Peyer's patch (tissue), 4 donors: ENCODE results near the gene CRIM1. TPM values are rescaled to one million over a fixed set of nuclear protein-coding genes. Genes with fewer than 3 reads are reported as not detected.

Experiments used
- DNase-seq, 3 donors: peaks; one replicate each; pipeline ENCODE4 v3.0.0-alpha.2; 2017 to 2019
- H3K27ac ChIP-seq, 4 donors: fragments of 200-600 bp; sonication (generic); one replicate each; pipeline ENCODE4 v1.5.1; 2016 to 2019
- H3K27me3 ChIP-seq, 2 donors: fragments of 200-600 bp; sonication (generic); one replicate each; pipeline ENCODE4 v1.5.1; 2019
- H3K36me3 ChIP-seq, 3 donors: fragments of 200-600 bp; sonication (generic); one replicate each; pipeline ENCODE4 v1.5.1; 2016 to 2019
- H3K4me1 ChIP-seq, 4 donors: fragments of 200-600 bp; sonication (generic); one replicate each; pipeline ENCODE4 v1.5.1; 2016 to 2019
- H3K4me3 ChIP-seq, 4 donors: fragments of 200-600 bp; sonication (generic); 1 replicate in 3 of 4; 2 replicates in 1 of 4; pipeline ENCODE4 v1.5.1; 2016 to 2019; ENCODE audit warnings: mild to moderate bottlenecking in 1 of 4
- H3K9me3 ChIP-seq, 4 donors: fragments of 200-600 bp; sonication (generic); one replicate each; pipeline ENCODE4 v1.5.1; 2016 to 2019; ENCODE audit warnings: mild to moderate bottlenecking in 1 of 4
- POLR2A ChIP-seq, 2 donors: fragments of 450-650 bp; IDR thresholded peaks; one replicate each; pipeline ENCODE4 v1.5.1; 2017; ENCODE audit warnings: antibody characterized with exemption in 2 of 2, mild to moderate bottlenecking in 2 of 2, moderate library complexity in 2 of 2
- total RNA-seq, 4 donors: library from RNA; depleted of rRNA; stranded (reverse); fragments of >200 nt; gene quantifications; one replicate each; pipeline ENCODE4 v1.1.0, GENCODE V29; 2016
- TF ChIP-seq, protein P1 (sequence below), 6 experiments: fragments of 450-650 bp in 4 of 6; fragments of 200-600 bp in 2 of 6; sonication (generic) in 1 of 6; IDR thresholded peaks; one replicate each; pipeline ENCODE4 v1.5.1; 2017 to 2019; ENCODE audit warnings: antibody characterized with exemption in 6 of 6, mild to moderate bottlenecking in 3 of 6, moderate library complexity in 1 of 6

Gene CRIM1
- total RNA-seq, 4 donors from 2014 or later = 29.9 to 181 (median 63.6) TPM

DNA sequence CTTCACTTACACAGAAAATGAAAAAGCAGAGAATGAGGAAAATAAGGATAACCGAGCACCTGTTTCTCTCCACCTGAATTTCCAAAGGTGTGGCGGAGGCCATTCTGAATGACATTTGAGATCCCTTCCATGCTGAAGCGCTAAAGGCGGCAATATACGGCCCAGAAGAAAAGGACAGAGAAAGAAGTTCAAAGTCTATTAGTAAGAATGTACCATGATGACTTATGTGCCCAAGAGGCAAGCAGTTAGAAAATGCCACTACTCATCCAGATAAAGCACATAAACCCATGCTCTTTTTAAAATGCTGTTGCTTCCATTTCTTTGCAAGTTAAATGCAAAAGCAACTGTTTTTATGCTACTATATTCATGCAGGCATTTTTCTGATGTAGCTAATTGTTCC is 205.1 kb downstream of the CRIM1 start:
- Histone ChIP-seq H3K27me3 (no peaks in the 10 kb centered on the region), H3K36me3 (peaks cover 0 to 11% (median 0%) of the 10 kb centered on the region in 3 donors), H3K4me1 (no peaks in the 10 kb centered on the region), H3K4me3 (no peak overlapping the region), H3K9me3 (no peaks in the 10 kb centered on the region), H3K27ac (peak overlapping the region in 2 of 4 donors; percentile 7 to 48)
- no peak for DNase-seq
- TF ChIP-seq, protein P1, sequence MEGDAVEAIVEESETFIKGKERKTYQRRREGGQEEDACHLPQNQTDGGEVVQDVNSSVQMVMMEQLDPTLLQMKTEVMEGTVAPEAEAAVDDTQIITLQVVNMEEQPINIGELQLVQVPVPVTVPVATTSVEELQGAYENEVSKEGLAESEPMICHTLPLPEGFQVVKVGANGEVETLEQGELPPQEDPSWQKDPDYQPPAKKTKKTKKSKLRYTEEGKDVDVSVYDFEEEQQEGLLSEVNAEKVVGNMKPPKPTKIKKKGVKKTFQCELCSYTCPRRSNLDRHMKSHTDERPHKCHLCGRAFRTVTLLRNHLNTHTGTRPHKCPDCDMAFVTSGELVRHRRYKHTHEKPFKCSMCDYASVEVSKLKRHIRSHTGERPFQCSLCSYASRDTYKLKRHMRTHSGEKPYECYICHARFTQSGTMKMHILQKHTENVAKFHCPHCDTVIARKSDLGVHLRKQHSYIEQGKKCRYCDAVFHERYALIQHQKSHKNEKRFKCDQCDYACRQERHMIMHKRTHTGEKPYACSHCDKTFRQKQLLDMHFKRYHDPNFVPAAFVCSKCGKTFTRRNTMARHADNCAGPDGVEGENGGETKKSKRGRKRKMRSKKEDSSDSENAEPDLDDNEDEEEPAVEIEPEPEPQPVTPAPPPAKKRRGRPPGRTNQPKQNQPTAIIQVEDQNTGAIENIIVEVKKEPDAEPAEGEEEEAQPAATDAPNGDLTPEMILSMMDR (IDR thresholded peaks at IDR 0.05) = no peak
- TF ChIP-seq POLR2A (IDR thresholded peaks at IDR 0.05) = no peak

DNA sequence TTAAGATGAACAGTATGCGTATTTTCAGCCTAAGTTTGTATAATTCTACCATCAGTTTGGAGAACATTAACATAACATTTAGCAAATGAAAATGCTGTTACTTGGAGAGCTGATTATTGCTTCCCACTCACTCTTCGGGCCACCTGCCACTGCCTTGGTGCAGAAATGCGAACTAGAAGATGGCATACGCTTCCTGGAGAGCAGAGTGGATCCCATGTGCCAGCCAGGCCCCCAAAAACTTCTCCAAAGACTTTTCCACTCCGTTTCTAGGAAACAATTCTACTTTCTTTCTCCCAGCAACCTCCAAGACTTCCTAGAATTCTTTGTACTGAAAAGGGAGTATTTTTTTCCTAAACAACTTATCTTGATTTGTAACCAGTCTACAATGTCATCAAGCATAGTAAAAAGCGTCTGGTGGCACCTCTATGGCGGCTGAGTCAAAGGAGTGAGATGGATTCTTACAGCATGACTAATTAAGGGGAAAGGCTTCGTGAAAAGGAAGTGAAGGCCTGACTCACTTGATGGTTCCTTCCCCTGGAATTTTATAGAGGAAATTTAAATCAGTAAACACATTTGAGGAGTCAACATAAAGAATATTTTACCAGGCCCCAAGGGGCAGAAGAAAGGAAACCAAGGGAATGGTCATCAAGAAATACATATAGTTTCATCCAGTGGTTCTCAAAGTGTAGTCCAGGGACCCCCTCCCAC is 205.8 kb downstream of the CRIM1 start:
- TF ChIP-seq POLR2A (IDR thresholded peaks at IDR 0.05) = no peak
- TF ChIP-seq, protein P1 (IDR thresholded peaks at IDR 0.05) = no peak
- no peaks in the 10 kb centered on the region for H3K27me3 ChIP-seq
- peaks cover 0 to 9% (median 0%) of the 10 kb centered on the region in 3 donors for H3K36me3 ChIP-seq
- peak in 1 of 3 donors; percentile 54 for DNase-seq
- no peaks in the 10 kb centered on the region for H3K4me1 ChIP-seq
- peak overlapping the region in 2 of 4 donors; percentile 48 to 65 for H3K27ac ChIP-seq
- H3K4me3 ChIP-seq = no peak overlapping the region
- no peaks in the 10 kb centered on the region for H3K9me3 ChIP-seq

DNA sequence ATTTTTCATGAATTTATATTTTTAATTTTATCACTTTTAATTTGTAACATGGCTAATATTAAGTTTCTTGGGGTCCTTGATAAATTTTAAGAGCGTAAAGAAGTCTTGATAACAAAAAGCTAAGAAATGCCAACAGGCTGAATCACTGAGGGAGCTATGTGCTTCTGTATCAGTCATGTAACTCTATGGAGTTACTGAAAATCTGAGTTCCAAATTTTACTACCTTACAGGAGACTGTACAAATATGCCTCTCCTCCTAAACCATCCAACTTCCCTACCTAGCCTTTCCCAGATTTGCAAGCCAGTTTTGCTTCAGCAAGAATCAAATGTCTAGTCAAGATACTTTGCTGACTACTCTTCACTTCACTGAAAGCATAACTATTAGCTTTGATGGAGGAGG is 206.7 kb downstream of the CRIM1 start:
- TF ChIP-seq, protein P1 (IDR thresholded peaks at IDR 0.05) = no peak
- TF ChIP-seq POLR2A (IDR thresholded peaks at IDR 0.05) = no peak
- Histone ChIP-seq H3K9me3 (no peaks in the 10 kb centered on the region), H3K4me3 (no peak overlapping the region), H3K36me3 (peaks cover 0 to 9% (median 0%) of the 10 kb centered on the region in 3 donors), H3K27me3 (no peaks in the 10 kb centered on the region), H3K27ac (peak overlapping the region in 1 of 4 donors; percentile 65), H3K4me1 (no peaks in the 10 kb centered on the region)
- DNase-seq = no peak

DNA sequence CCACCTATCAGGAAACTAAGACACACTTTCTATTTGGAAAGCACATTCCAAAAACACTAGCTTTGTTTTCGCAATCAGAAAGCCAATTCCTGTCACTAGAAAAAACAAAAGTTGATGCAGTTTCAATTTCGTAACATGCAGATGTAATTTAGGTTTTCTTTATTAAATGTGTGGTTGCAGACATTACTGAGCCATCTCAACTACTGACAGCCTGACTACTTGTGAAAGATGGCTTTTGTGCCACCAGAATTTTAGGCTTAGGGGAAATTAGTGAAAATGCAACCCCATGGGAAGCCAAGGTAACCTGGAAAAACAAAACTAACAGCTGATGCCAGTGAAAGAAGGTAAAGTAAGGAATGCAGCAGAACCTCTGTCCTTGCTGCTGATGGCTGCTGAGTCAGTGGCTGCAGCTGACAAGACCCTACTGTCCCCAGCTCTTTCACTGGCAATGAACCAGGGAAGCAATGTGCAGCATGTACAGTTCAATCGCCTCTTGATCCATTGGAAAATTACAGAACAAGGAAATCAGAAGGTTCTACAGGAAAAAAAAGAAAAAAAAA is 207.5 kb downstream of the CRIM1 start:
- Histone ChIP-seq H3K36me3 (peaks cover 0 to 9% (median 0%) of the 10 kb centered on the region in 3 donors), H3K27me3 (no peaks in the 10 kb centered on the region), H3K4me3 (no peak overlapping the region), H3K27ac (peak overlapping the region in 2 of 4 donors; percentile 13 to 30), H3K9me3 (no peaks in the 10 kb centered on the region), H3K4me1 (no peaks in the 10 kb centered on the region)
- no peak for DNase-seq
- TF ChIP-seq, protein P1 (IDR thresholded peaks at IDR 0.05) = no peak

DNA sequence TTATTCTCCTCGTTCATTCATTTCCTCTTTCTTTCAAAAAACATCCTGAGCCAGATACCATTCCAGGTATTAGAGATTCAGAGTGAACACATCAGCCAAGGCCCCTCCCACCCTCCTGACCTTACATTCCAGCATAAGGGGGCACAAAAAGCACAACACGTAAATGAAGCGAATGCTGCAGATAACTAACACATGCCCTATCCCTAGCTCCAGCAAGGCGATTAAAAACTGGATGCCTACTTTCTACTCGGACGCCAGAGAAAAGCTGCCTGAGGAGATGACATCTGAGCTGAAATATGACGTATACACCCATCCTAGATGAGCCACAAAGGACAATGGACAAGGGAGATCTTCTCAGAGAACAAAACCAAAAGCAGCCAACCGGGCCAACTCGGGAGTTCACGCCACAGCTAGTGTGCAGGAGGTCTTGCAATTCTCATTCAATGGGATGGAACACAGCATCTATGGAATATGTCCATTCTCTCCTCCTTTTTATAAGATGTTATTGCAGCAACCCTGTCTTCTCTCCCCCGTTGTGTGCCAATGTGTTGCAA is 208.9 kb downstream of the CRIM1 start:
- Histone ChIP-seq H3K27me3 (no peaks in the 10 kb centered on the region), H3K4me1 (no peaks in the 10 kb centered on the region), H3K27ac (no peak overlapping the region), H3K36me3 (peaks cover 0 to 9% (median 0%) of the 10 kb centered on the region in 3 donors), H3K4me3 (no peak overlapping the region), H3K9me3 (no peaks in the 10 kb centered on the region)
- no peak for TF ChIP-seq POLR2A (IDR thresholded peaks at IDR 0.05)
- TF ChIP-seq, protein P1 (IDR thresholded peaks at IDR 0.05) = no peak
- no peak for DNase-seq
